HG03095 (cell line): ENCODE measurements around the gene SLC39A11.
"Not testable (repeated sequence)": the region's sequence is repeated elsewhere in the genome, so short reads cannot be mapped to it uniquely, and the experiment has no call there.

ENCODE experiments used
- ATAC-seq: cut with Tn5 transposase; IDR thresholded peaks from one replicate; pipeline ENCODE4 v1.9.1; 2021; ENCODE audit warnings: moderate library complexity; ENCODE audit not compliant: unreplicated experiment

SLC39A11 gene

GRCh38 chr17:72846399-72846798 lies 246.1 kb downstream of the SLC39A11 start:
- no peak for ATAC-seq

- no peak for ATAC-seq
Measured at GRCh38 chr17:72843591-72843990, 248.9 kb downstream of the SLC39A11 start.

- ATAC-seq = no peak
Measured at GRCh38 chr17:72840019-72840418, 252.5 kb downstream of the SLC39A11 start.

GRCh38 chr17:72839131-72839725 lies 253.3 kb downstream of the SLC39A11 start:
- ATAC-seq = no peak

DNA sequence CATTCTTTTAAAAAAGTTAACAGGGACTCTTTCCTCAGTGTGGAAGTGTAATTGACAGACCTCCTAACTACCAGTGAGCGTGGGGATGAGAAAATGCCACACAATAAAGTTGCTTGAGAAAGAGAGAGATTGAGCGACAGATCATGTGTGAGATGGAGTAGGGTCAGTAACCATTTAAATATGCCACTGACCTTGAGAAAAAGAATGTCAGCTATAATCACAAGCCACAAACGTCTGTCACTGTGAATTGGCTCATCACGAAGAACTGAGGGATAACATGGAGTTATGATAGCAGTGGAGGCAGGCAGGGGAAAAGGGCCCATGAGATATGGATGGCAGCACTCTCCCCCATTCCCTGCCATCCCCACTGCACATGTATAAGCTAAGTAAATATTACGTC lies 253.9 kb downstream of the SLC39A11 start:
- no peak for ATAC-seq

DNA sequence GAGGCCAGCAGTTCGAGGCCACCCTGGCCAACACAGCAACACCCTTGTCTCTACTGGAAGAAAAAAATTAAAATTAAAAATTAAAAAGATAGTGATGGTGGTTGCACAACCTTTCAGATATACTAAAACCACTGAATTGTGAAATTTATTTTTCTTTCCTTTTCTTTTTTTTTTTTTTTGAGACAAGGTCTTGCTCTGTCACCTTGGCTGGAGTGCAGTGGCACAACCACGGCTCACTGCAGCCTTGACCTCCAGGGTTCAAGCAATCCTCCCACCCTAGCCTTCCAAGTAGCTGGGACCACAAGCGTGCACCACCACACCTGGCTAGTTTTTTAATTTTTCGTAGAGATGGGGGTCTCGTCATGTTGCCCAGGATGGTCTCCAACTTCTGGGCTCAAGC lies 254.4 kb downstream of the SLC39A11 start:
- ATAC-seq = no peak

GRCh38 chr17:72837335-72837734 lies 255.2 kb downstream of the SLC39A11 start:
- no peak for ATAC-seq

DNA sequence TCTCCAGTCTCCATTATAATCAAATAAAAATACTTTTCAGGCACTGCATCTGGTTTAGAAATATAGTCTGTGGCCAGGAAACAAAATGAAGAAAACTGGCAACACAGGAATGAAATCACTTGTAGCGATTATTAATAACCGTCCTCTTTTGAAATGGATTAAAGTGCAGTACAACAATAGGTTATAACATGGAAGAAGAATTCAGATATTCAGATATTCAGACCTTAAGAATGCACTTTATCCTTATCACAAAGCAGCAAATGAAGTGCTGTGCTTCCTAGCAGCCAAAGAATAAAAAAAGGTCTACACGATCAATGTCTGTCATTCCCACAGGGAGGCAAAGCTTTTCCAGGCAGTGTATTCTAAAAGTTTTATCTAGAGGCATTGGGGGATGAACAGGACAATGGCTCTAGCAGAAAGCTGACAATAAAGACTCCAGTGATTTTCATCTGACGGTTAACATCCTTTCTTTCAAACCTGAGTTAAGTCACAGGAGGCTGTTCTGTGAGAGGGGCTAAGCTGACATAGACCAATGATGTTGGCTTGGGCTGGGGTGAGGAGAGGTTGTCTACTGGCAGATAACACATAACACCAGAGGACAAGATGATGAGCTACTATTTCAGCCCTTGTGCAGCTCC lies 259.2 kb downstream of the SLC39A11 start:
- ATAC-seq = no peak

- ATAC-seq = no peak
Measured at GRCh38 chr17:72832306-72832705, 260.2 kb downstream of the SLC39A11 start.

DNA sequence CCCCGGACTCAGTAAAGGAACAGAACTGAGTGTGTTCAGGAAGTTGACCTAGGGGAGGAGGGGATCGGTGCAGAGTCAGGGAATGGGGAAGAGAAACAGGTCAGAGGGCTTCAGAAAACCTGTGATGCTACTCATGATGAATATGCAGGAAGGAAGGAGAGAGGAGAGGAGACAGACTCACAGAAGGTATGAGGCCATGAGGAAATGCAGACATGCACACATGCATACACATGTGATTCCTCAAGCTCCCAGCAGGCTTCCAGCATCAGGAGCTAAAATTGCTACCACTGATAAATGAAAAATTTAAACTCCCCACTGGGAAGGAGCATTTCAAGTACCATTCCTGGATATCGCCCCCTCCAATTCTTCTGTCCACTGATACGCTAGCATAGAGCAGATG lies 262.6 kb downstream of the SLC39A11 start:
- no peak for ATAC-seq

- ATAC-seq = no peak
Measured at GRCh38 chr17:72826602-72827001, 265.9 kb downstream of the SLC39A11 start.

- ATAC-seq = not testable (repeated sequence)
Measured at GRCh38 chr17:72826059-72826458, 266.4 kb downstream of the SLC39A11 start.

- ATAC-seq = no peak
Measured at GRCh38 chr17:72825218-72825617, 267.3 kb downstream of the SLC39A11 start.

- not testable (repeated sequence) for ATAC-seq
Measured at GRCh38 chr17:72824267-72824666, 268.2 kb downstream of the SLC39A11 start.

GRCh38 chr17:72822358-72823023 lies 270.0 kb downstream of the SLC39A11 start:
- ATAC-seq = no peak

DNA sequence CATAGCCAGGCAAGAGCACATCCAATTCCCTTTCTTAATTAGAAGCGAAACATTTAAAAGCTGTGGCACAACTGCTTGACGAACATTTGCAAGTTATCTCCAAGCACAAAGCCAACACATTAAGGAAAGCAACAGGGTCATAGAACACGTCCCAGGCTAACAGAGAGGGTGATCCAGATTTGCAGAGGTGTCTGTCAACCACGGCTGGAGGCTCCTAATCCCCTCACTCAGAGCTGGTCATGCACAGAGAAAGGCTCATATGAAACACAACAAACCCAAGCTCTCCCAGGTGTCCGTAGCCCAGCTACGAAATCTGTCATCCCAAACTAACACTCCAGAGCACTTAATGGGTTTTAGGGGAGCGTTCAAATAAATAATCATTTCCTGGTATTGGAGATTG lies 276.1 kb downstream of the SLC39A11 start:
- ATAC-seq = no peak

DNA sequence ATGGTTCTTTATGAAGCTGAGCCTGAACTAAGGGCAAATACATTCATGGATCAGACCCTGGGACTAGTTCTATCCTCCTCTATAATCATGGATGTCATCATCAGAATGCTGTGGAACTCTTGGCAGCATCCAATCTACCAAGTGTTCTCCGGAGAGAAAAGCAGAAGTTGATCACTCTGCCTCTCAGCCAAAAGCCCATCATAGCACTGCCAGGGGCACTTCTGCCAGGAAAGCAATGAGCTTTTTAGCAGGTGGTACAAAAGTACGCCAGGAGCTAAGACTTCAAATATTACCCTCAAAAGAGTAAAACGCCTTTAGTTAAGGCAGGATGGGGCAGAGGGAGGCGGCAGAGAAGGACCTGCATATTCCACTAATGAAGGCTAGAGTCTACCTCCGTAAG lies 279.0 kb downstream of the SLC39A11 start:
- no peak for ATAC-seq

- no peak for ATAC-seq
Measured at GRCh38 chr17:72812823-72813222, 279.7 kb downstream of the SLC39A11 start.

DNA sequence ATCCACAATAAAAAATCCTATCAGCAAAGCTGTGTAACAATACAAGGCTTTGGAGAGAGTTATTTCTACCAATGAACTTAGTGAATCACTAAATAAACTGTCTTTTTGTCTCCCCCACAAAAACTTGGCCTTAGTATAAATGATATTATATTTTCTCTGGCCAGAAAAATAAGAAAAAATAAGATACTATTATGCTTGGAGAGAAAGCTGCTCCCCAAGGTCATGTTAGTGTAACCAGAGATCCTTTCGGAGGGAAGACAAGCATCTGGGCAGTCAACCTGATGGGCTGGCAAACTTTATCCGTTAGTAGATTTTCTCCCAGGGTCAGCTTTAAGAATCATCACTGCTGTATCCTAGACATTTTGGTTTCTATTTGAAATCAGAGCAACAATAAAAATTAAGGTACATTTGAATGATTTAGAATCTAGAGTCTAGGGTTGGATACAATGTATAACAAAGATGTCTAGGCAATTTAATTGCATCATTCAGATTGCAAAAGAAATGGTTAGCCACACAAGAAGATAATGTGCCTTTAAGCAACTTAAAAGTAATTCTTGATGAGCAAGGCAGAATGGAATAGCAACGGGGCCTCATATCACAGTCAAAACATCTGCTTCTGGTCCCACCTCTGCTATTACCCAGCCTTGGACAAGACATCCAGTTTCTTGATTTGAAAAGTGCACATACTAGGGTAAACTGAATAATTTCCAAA lies 280.4 kb downstream of the SLC39A11 start:
- no peak for ATAC-seq

DNA sequence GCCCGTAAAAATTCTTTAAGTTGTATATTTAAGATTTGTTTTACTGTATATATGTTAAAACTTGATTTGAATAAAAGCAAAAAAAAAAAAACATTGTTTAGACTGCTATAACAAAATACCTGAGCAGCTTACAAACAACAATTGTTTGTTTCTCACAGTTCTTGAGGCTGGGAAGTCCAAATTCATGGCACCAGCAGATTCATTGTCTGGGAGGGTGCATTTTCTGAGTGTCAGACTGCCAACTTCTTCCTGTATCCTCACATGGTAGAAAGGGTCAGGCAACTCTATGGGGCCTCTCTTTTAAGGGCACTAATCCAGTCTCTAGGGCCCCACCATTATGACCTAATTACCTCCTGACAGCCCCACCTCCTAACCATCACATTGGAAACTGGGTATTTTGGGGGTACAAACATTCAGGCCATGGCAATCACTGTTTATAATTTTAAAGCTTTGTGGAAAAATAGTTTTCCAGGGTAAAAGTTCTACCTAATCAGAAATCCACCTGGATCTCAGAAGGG lies 281.4 kb downstream of the SLC39A11 start:
- ATAC-seq = no peak

- ATAC-seq = no peak
Measured at GRCh38 chr17:72806011-72806410, 286.5 kb downstream of the SLC39A11 start.
